ENCODE results near the gene ERI3.

ERI3 gene

GRCh38 chr1:44354840-44355581 is at the start of gene ERI3:
Gene ERI3 (minus strand): TSS chr1:44355257. CDS start chr1:44355026, 231 bp downstream.
- DNase-seq (ENCODE audit: low read depth, low spot score) = peak; percentile 95

- no peak for DNase-seq (ENCODE audit: low read depth, low spot score)
These were observed 46.5 kb upstream of the ERI3 start for GRCh38 chr1:44401256-44402228.

GRCh38 chr1:44390277-44390676 is 35.2 kb upstream of the ERI3 start:
- peak; percentile 74 for DNase-seq (ENCODE audit: low read depth, low spot score)

- DNase-seq (ENCODE audit: low read depth, low spot score) = no peak
These were observed 34.4 kb upstream of the ERI3 start for GRCh38 chr1:44389437-44389836.

- no peak for DNase-seq (ENCODE audit: low read depth, low spot score)
These were observed 33.5 kb upstream of the ERI3 start for GRCh38 chr1:44388551-44388950.

- no peak for DNase-seq (ENCODE audit: low read depth, low spot score)
These were observed 25.7 kb upstream of the ERI3 start for GRCh38 chr1:44380666-44381177.

- DNase-seq (ENCODE audit: low read depth, low spot score) = peak; percentile 26
These were observed 23.1 kb upstream of the ERI3 start for GRCh38 chr1:44377925-44378784.

GRCh38 chr1:44375547-44375946 is 20.5 kb upstream of the ERI3 start:
- DNase-seq (ENCODE audit: low read depth, low spot score) = no peak

- no peak for DNase-seq (ENCODE audit: low read depth, low spot score)
These were observed 16.1 kb upstream of the ERI3 start for GRCh38 chr1:44371206-44371605.

- DNase-seq (ENCODE audit: low read depth, low spot score) = no peak
These were observed 13.6 kb upstream of the ERI3 start for GRCh38 chr1:44368471-44369151.

- no peak for DNase-seq (ENCODE audit: low read depth, low spot score)
These were observed 12.9 kb upstream of the ERI3 start for GRCh38 chr1:44367944-44368343.

GRCh38 chr1:44366371-44366975 is 11.4 kb upstream of the ERI3 start:
- DNase-seq (ENCODE audit: low read depth, low spot score) = no peak

GRCh38 chr1:44361478-44361877 is 6.4 kb upstream of the ERI3 start:
- DNase-seq (ENCODE audit: low read depth, low spot score) = no peak

- DNase-seq (ENCODE audit: low read depth, low spot score) = no peak
These were observed 4.3 kb upstream of the ERI3 start for GRCh38 chr1:44359234-44359935.

GRCh38 chr1:44357710-44358109 is 2.7 kb upstream of the ERI3 start:
- DNase-seq (ENCODE audit: low read depth, low spot score) = no peak

- no peak for DNase-seq (ENCODE audit: low read depth, low spot score)
These were observed 687 bp upstream of the ERI3 start for GRCh38 chr1:44355582-44356305.

- no peak for DNase-seq (ENCODE audit: low read depth, low spot score)
These were observed 703 bp downstream of the ERI3 start for GRCh38 chr1:44354268-44354839.

- DNase-seq (ENCODE audit: low read depth, low spot score) = no peak
These were observed 1.5 kb downstream of the ERI3 start for GRCh38 chr1:44353604-44354003.

- no peak for DNase-seq (ENCODE audit: low read depth, low spot score)
These were observed 3.8 kb downstream of the ERI3 start for GRCh38 chr1:44351289-44351688.

Data from smooth muscle cell of the brain vasculature (primary cell).